K562 (cell line): ENCODE measurements around the gene IRAG1. TPM values are rescaled to one million over a fixed set of nuclear protein-coding genes. Genes with fewer than 3 reads are reported as not detected.

Experiments
- ARID1B ChIP-seq: fragments of 450-650 bp; IDR thresholded peaks from 2 replicates; pipeline ENCODE4 v1.6.1; 2016; ENCODE audit warnings: antibody characterized with exemption, mild to moderate bottlenecking, inconsistent platforms
- CBX5 ChIP-seq: IDR thresholded peaks from 2 replicates; pipeline ENCODE4 v1.6.1; 2014; ENCODE audit warnings: low read depth, borderline replicate concordance
- ESRRA ChIP-seq: fragments of 450-650 bp; IDR thresholded peaks from 2 replicates; pipeline ENCODE4 v1.6.1; 2014; ENCODE audit warnings: low read depth, mild to moderate bottlenecking, moderate library complexity, borderline replicate concordance
- ETS2 ChIP-seq: IDR thresholded peaks from 2 replicates; pipeline ENCODE4 v1.6.1; 2016; ENCODE audit warnings: borderline replicate concordance, missing genetic modification characterization, mild to moderate bottlenecking, moderate library complexity, missing compliant biosample characterization; ENCODE audit not compliant: poor library complexity, severe bottlenecking
- FOXK1 ChIP-seq: sonication (generic); formaldehyde crosslinking; IDR thresholded peaks from 2 replicates; pipeline ENCODE4 v1.8.0; 2022; ENCODE audit warnings: missing genetic modification reagents, mild to moderate bottlenecking, borderline replicate concordance
- GABPA ChIP-seq: fragments of 200-800 bp; sonication (Bioruptor generic); conservative IDR thresholded peaks from 2 replicates; pipeline ENCODE4 v1.6.1; 2016; ENCODE audit warnings: low read depth, missing genetic modification characterization, missing compliant biosample characterization
- HEY1 ChIP-seq: fragments of 250-450 bp; sonication (Bioruptor Pico); IDR thresholded peaks from 2 replicates; pipeline ENCODE4 v1.5.0; 2020; ENCODE audit warnings: mild to moderate bottlenecking, moderate library complexity, borderline replicate concordance
- HLTF ChIP-seq: fragments of 450-650 bp; IDR thresholded peaks from 2 replicates; pipeline ENCODE4 v1.6.1; 2016
- JUN ChIP-seq, 2 experiments: sonication (generic) in 1 of 2; formaldehyde crosslinking in 1 of 2; IDR thresholded peaks; 2 replicates each; pipeline versions ENCODE4 v1.6.1 to v1.8.0; 2012 to 2022; ENCODE audit warnings: borderline replicate concordance in 2 of 2, mild to moderate bottlenecking in 2 of 2, improper control_type of control experiment in 1 of 2, low read depth in 1 of 2, low read length in 1 of 2, missing genetic modification reagents in 1 of 2
- LCOR ChIP-seq: sonication (generic); formaldehyde crosslinking; IDR thresholded peaks from 2 replicates; pipeline ENCODE4 v1.8.0; 2022; ENCODE audit warnings: mild to moderate bottlenecking, missing genetic modification reagents
- MEIS2 ChIP-seq: fragments of 450-650 bp; IDR thresholded peaks from 2 replicates; pipeline ENCODE4 v1.6.1; 2014; ENCODE audit warnings: mild to moderate bottlenecking; ENCODE audit not compliant: partially characterized antibody
- NRF1 ChIP-seq, 2 experiments: fragments of 450-650 bp; IDR thresholded peaks in 1 of 2; conservative IDR thresholded peaks in 1 of 2; 2 replicates each; pipeline ENCODE4 v1.6.1; 2014; ENCODE audit warnings: mild to moderate bottlenecking in 2 of 2
- SMARCA4 ChIP-seq: fragments of 450-650 bp; IDR thresholded peaks from 2 replicates; pipeline ENCODE4 v1.6.1; 2016
- SREBF1 ChIP-seq: fragments of 150-350 bp; IDR thresholded peaks from 2 replicates; pipeline ENCODE4 v1.6.1; 2014; ENCODE audit warnings: antibody characterized with exemption, low read depth, low read length, borderline replicate concordance
- TEAD4 ChIP-seq, 2 experiments: sonication (generic) in 1 of 2; formaldehyde crosslinking in 1 of 2; IDR thresholded peaks; 2 replicates each; pipeline versions ENCODE4 v1.6.1 to v1.8.0; 2012 to 2022; ENCODE audit warnings: borderline replicate concordance in 1 of 2, inconsistent platforms in 1 of 2, low read length in 1 of 2, mild to moderate bottlenecking in 1 of 2, missing genetic modification reagents in 1 of 2
- ZNF589 ChIP-seq: fragments of 200-800 bp; sonication (Bioruptor generic); IDR thresholded peaks from 2 replicates; pipeline ENCODE4 v1.6.1; 2016; ENCODE audit warnings: low read depth, missing genetic modification characterization, missing compliant biosample characterization
- polyA plus RNA-seq, 8 experiments: library from polyadenylated mRNA; depleted of rRNA in 4 of 8; stranded (reverse) in 5 of 8; unstranded in 3 of 8; fragments of >200 nt; fragmentation: Nextera tagmentation in 2 of 8; fragmentation: Illumina TruSeq in 1 of 8; extraction: Ambion mirVana in 2 of 8; extraction: Trizol in 1 of 8; gene quantifications; 2 replicates each; pipeline versions ENCODE4 v1.2.1 to v1.2.3, GENCODE V29; 2011 to 2014; ENCODE audit warnings: inconsistent platforms in 1 of 8, missing spikeins in 1 of 8
- total RNA-seq, 7 experiments: library from RNA; depleted of rRNA in 6 of 7; stranded (reverse); fragments of >200 nt in 6 of 7; fragmentation: Illumina TruSeq in 2 of 7; extraction: Trizol in 2 of 7; gene quantifications; 2 replicates each; pipeline versions ENCODE4 v1.2.1 to v1.2.3, GENCODE V29; 2011 to 2021; ENCODE audit warnings: low replicate concordance in 1 of 7
- TF ChIP-seq, protein P1 (sequence below), 2 experiments: fragments of 450-650 bp in 1 of 2; sonication (generic) in 1 of 2; formaldehyde crosslinking in 1 of 2; IDR thresholded peaks in 1 of 2; conservative IDR thresholded peaks in 1 of 2; 2 replicates each; pipeline versions ENCODE4 v1.6.1 to v1.8.1; 2016 to 2023; ENCODE audit warnings: mild to moderate bottlenecking in 2 of 2, moderate library complexity in 2 of 2, inconsistent platforms in 1 of 2, missing genetic modification reagents in 1 of 2
- TF ChIP-seq, protein P2 (sequence below): sonication (generic); IDR thresholded peaks from 2 replicates; pipeline ENCODE4 v1.6.1; 2016
- TF ChIP-seq, protein P3 (sequence below): sonication (generic); formaldehyde crosslinking; IDR thresholded peaks from 2 replicates; pipeline ENCODE4 v1.8.0; 2022; ENCODE audit warnings: missing genetic modification reagents, mild to moderate bottlenecking, borderline replicate concordance

Gene IRAG1
- total and polyA plus RNA-seq, 9 of the 15 experiments (the other 6 are each of a cell fraction or from before 2014, with no cell fraction given): 0.01 to 0.22 (median 0.09) TPM; not detected in 1

DNA sequence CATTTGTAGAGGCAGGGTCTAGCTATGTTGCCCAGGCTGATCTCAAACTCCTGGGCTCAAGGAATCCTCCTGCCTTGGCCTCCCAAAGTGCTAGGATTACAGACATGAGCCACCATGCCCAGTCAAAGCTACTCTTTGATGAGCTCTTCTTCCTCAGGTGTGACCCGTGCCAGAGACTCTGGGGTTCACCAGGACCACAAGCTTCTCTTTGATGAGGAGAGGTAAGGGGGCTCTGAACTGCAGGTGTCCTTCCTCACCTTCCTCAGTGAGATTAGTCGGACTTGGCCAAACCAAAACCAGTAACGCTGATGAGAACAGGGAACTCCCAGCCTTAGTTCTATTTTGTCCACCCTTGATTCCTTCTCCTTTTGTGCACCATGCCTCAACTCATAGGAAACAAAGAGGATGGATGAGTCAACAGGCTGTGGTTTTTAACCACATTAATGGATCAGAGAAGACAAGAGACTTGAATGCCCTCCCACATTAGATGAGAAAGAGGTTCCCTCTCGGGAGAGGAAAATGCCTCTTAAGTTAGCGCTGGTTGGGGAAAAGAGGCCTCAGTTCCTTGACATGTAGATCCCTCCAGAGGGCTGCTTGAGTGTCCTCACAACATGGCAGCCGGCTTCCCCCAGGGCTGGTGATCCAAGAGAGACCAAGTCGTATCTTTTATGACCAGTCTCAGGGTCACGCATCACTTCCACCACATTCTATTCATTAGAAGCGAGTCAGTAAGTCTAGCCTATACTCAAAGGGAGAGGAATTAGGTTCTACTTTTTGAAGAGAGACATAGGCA lies 31.8 kb upstream of the IRAG1 start (continued):
- TF ChIP-seq FOXK1 (CRISPR knock-in tag): no peak
- peak; percentile 65; the same call in 1 of the 2 replicates for TF ChIP-seq ARID1B
- no peak for TF ChIP-seq ZNF589 (CRISPR knock-in tag)
- TF ChIP-seq ETS2 (tag): no peak
- peak; percentile 45; the same call in 1 of the 2 replicates for TF ChIP-seq LCOR
- peak; percentile 68; the same call in 1 of the 2 replicates for TF ChIP-seq SMARCA4
- TF ChIP-seq HEY1: no peak
- TF ChIP-seq CBX5: no peak
- peak; percentile 22; the same call in 1 of the 2 replicates for TF ChIP-seq TEAD4 (IDR thresholded peaks at IDR 0.05; ENCODE audit: low read length)
- no peak for TF ChIP-seq TEAD4 (CRISPR knock-in tag; IDR thresholded peaks at IDR 0.05; ENCODE audit: borderline replicate concordance)
- peak; percentile 74; the same call in 1 of the 2 replicates for TF ChIP-seq JUN (IDR thresholded peaks at IDR 0.05; ENCODE audit: borderline replicate concordance, low read depth, low read length)
- TF ChIP-seq JUN (CRISPR knock-in tag; IDR thresholded peaks at IDR 0.05; ENCODE audit: borderline replicate concordance): no peak
- no peak for TF ChIP-seq SREBF1
- TF ChIP-seq MEIS2: peak; percentile 5
- TF ChIP-seq GABPA (tag): no peak
- TF ChIP-seq, protein P1, sequence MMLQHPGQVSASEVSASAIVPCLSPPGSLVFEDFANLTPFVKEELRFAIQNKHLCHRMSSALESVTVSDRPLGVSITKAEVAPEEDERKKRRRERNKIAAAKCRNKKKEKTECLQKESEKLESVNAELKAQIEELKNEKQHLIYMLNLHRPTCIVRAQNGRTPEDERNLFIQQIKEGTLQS (IDR thresholded peaks at IDR 0.05): peak; percentile 69
- TF ChIP-seq, protein P1 (CRISPR knock-in tag; conservative IDR thresholded peaks at IDR 0.05): no peak; the same call in 1 of the 2 replicates
- TF ChIP-seq HLTF: no peak
- TF ChIP-seq, protein P2, sequence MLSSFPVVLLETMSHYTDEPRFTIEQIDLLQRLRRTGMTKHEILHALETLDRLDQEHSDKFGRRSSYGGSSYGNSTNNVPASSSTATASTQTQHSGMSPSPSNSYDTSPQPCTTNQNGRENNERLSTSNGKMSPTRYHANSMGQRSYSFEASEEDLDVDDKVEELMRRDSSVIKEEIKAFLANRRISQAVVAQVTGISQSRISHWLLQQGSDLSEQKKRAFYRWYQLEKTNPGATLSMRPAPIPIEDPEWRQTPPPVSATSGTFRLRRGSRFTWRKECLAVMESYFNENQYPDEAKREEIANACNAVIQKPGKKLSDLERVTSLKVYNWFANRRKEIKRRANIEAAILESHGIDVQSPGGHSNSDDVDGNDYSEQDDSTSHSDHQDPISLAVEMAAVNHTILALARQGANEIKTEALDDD: peak; percentile 10; the same call in 1 of the 2 replicates
- TF ChIP-seq NRF1 (conservative IDR thresholded peaks at IDR 0.05 in 1 of 2, IDR thresholded peaks at IDR 0.05 in 1 of 2): no peak
- peak; percentile 73; the same call in 1 of the 2 replicates for TF ChIP-seq ESRRA
- TF ChIP-seq, protein P3, sequence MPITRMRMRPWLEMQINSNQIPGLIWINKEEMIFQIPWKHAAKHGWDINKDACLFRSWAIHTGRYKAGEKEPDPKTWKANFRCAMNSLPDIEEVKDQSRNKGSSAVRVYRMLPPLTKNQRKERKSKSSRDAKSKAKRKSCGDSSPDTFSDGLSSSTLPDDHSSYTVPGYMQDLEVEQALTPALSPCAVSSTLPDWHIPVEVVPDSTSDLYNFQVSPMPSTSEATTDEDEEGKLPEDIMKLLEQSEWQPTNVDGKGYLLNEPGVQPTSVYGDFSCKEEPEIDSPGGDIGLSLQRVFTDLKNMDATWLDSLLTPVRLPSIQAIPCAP (CRISPR knock-in tag): no peak
